Ascending aorta (tissue), 2 donors: ENCODE measurements around the gene EZH2. TPM values are rescaled to one million over a fixed set of nuclear protein-coding genes. Genes with fewer than 3 reads are reported as not detected.

Source experiments
- DNase-seq, 2 donors: peaks; one replicate each; pipeline ENCODE4 v3.0.0-alpha.2; 2019; ENCODE audit warnings: low spot score in 2 of 2
- H3K27ac ChIP-seq, 2 donors: fragments of 200-600 bp; sonication (generic); one replicate each; pipeline ENCODE4 v1.5.1; 2016 to 2017; ENCODE audit warnings: mild to moderate bottlenecking in 1 of 2
- H3K27me3 ChIP-seq: fragments of 200-600 bp; sonication (generic); one replicate; pipeline ENCODE4 v1.5.1; 2017
- H3K36me3 ChIP-seq, 2 donors: fragments of 200-600 bp; sonication (generic); one replicate each; pipeline ENCODE4 v1.5.1; 2016
- H3K4me1 ChIP-seq, 2 donors: fragments of 200-600 bp; sonication (generic); one replicate each; pipeline ENCODE4 v1.5.1; 2016 to 2017; ENCODE audit warnings: mild to moderate bottlenecking in 1 of 2
- H3K4me3 ChIP-seq, 2 donors: fragments of 200-600 bp; sonication (generic); one replicate each; pipeline ENCODE4 v1.5.1; 2016 to 2017; ENCODE audit warnings: mild to moderate bottlenecking in 1 of 2
- H3K9me3 ChIP-seq, 2 donors: fragments of 200-600 bp; sonication (generic); one replicate each; pipeline ENCODE4 v1.5.1; 2016
- intact Hi-C: fragments of 100-400 bp; cut with DNase I; formaldehyde crosslinking; loops from one replicate; pipeline ENCODE4 v1.15.1; 2023
- total RNA-seq: library from RNA; depleted of rRNA; stranded (reverse); fragments of >200 nt; gene quantifications from one replicate; pipeline ENCODE4 v1.1.0, GENCODE V29; 2016
- TF ChIP-seq, protein P1 (sequence below), 3 experiments: fragments of 200-600 bp in 2 of 3; fragments of 450-650 bp in 1 of 3; sonication (generic) in 2 of 3; IDR thresholded peaks; one replicate each; pipeline ENCODE4 v1.5.1; 2016 to 2019; ENCODE audit warnings: antibody characterized with exemption in 3 of 3, mild to moderate bottlenecking in 1 of 3, moderate library complexity in 1 of 3

Gene EZH2
- total RNA-seq, 1 donor from 2014 or later: not detected

DNA sequence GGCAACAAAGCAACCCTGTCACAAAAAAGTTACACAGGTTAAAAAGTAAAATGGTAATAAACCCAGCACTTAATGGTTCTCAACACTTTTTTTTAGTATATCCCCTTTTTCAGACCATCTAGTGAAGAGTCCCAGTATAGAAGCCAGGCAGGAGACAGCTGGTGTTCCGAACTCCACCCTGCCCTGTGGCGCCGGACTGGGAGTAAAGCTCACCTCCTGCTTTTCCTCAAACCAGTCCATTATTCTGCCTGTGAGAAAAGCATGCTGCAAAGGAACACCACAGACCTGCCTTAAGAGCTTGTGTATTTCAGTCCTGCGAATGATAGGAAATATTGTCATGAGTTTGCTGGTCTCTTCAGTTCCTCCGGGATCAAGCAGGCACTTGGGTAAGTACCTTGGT lies 81.0 kb downstream of the EZH2 start:
- intact Hi-C loops: no loop called here
- no peak overlapping the region for H3K4me3 ChIP-seq
- H3K4me1 ChIP-seq: no peaks in the 10 kb centered on the region
- H3K36me3 ChIP-seq: peaks cover 41 to 50% of the 10 kb centered on the region in 2 donors
- no peaks in the 10 kb centered on the region for H3K9me3 ChIP-seq
- no peak overlapping the region for H3K27ac ChIP-seq
- no peak for DNase-seq
- TF ChIP-seq, protein P1, sequence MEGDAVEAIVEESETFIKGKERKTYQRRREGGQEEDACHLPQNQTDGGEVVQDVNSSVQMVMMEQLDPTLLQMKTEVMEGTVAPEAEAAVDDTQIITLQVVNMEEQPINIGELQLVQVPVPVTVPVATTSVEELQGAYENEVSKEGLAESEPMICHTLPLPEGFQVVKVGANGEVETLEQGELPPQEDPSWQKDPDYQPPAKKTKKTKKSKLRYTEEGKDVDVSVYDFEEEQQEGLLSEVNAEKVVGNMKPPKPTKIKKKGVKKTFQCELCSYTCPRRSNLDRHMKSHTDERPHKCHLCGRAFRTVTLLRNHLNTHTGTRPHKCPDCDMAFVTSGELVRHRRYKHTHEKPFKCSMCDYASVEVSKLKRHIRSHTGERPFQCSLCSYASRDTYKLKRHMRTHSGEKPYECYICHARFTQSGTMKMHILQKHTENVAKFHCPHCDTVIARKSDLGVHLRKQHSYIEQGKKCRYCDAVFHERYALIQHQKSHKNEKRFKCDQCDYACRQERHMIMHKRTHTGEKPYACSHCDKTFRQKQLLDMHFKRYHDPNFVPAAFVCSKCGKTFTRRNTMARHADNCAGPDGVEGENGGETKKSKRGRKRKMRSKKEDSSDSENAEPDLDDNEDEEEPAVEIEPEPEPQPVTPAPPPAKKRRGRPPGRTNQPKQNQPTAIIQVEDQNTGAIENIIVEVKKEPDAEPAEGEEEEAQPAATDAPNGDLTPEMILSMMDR (IDR thresholded peaks at IDR 0.05): no peak
- no peaks in the 10 kb centered on the region for H3K27me3 ChIP-seq

DNA sequence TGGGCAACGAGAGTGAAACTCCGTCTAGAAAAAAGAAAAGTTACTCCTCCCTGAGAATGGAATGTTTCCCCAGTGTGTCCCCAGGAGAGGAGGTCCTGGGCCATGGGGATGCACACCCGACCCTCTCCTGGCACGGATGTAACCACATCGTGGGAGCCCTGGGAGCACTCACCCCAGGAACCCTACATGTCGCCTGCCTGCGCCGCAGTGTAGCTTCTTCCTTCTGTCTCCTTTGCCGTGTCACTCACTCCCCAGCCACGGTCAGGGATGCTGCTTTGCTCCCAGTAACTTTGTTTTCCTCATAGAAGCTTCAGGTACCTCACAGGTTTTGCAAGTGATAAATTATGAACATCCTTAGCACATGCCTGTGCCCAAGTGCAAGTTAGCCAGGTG lies 82.0 kb downstream of the EZH2 start:
- intact Hi-C loops: no loop called here
- H3K4me3 ChIP-seq: no peak overlapping the region
- no peaks in the 10 kb centered on the region for H3K4me1 ChIP-seq
- H3K36me3 ChIP-seq: peaks cover 45 to 58% of the 10 kb centered on the region in 2 donors
- H3K27ac ChIP-seq: no peak overlapping the region
- TF ChIP-seq, protein P1 (IDR thresholded peaks at IDR 0.05): no peak
- H3K9me3 ChIP-seq: no peaks in the 10 kb centered on the region
- H3K27me3 ChIP-seq: no peaks in the 10 kb centered on the region
- DNase-seq: no peak

DNA sequence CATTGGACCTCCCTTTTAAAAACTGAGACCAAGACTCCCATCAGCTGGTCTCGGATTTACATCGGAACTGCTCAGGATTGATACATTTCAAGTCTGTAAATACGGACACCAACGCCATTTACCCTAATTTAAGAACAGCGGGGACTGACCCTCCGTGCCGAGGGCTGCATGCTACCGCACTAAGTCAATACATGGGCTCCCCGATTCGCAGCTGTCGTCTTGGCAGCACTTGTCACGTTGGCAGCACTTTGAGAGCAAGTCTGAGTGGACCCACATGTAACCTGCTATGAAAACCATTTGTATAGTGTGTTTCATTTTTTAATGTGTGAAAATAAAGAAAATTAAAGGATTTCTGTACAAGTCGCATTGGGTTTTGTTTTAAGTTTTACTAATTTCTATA lies 83.4 kb downstream of the EZH2 start:
- Histone ChIP-seq H3K4me1 (no peaks in the 10 kb centered on the region), H3K9me3 (no peaks in the 10 kb centered on the region), H3K27ac (no peak overlapping the region), H3K36me3 (peaks cover 49 to 72% of the 10 kb centered on the region in 2 donors), H3K27me3 (no peaks in the 10 kb centered on the region), H3K4me3 (no peak overlapping the region)
- intact Hi-C loops: no loop called here
- TF ChIP-seq, protein P1 (IDR thresholded peaks at IDR 0.05): no peak
- DNase-seq: no peak

DNA sequence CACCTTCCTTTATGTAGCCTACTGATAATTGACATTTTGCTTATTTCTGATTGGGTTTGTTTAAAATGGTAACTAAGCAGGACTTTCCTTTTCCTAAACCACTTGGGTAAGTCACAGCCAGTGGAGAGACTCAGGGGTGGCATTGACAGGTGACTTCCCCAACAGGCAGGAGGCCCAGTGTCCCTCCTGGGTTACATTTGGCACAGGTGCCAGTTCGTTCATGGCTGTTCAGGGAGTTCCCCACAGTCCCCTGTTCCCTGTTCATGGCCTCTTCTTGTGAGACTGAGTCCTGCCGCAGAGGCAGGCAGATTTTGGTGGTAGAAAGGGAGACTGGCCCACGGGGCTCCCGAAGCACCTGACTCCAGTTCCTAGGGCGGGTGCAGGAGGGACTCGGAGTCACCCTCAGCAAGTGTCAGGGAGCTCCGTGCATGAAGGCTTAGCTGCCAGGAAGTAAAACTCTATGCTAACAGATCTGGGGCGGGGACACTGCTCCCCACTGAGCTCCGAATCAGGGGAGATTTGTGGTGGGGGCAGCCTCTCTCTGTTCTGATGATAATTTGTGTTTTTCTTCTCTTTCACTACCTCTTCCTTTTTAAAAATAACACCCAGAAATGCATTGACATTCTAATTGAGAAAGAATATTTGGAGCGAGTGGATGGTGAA lies 84.1 kb downstream of the EZH2 start:
- Histone ChIP-seq H3K4me3 (no peak overlapping the region), H3K9me3 (no peaks in the 10 kb centered on the region), H3K27ac (no peak overlapping the region), H3K27me3 (no peaks in the 10 kb centered on the region), H3K4me1 (no peaks in the 10 kb centered on the region), H3K36me3 (peaks cover 52 to 76% of the 10 kb centered on the region in 2 donors)
- DNase-seq: no peak
- TF ChIP-seq, protein P1 (IDR thresholded peaks at IDR 0.05): no peak
- intact Hi-C loops: no loop called here

DNA sequence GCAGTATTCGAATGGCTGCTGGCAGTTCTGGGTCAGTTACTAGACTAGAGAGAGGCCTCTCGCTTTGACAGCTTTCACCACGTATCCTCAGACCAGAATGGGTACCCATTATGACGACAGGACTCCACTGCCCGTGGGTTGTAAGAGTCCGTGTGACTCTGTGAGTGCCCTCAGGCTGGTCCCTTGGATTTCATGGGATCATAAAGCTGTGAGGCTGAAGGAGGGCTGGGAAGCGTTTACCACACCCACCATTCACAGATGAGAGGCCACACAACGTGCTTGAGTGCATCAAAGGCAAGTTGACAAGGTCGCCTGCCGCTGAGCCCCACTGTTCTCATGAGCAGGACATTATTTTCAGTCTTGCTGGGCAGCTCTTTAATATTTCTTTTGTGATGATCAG lies 87.2 kb downstream of the EZH2 start:
- peaks cover 0 to 7% of the 10 kb centered on the region in 2 donors for H3K9me3 ChIP-seq
- no peak overlapping the region for H3K4me3 ChIP-seq
- intact Hi-C loops: no loop called here
- TF ChIP-seq, protein P1 (IDR thresholded peaks at IDR 0.05): no peak
- H3K27ac ChIP-seq: no peak overlapping the region
- no peaks in the 10 kb centered on the region for H3K4me1 ChIP-seq
- H3K27me3 ChIP-seq: no peaks in the 10 kb centered on the region
- H3K36me3 ChIP-seq: peaks cover 74 to 95% of the 10 kb centered on the region in 2 donors
- DNase-seq: no peak
